K562 (cell line): ENCODE measurements around the gene RXRA. TPM values are rescaled to one million over a fixed set of nuclear protein-coding genes. Genes with fewer than 3 reads are reported as not detected.

Source experiments
- ADNP ChIP-seq: fragments of 200-800 bp; sonication (Bioruptor generic); IDR thresholded peaks from 2 replicates; pipeline ENCODE4 v1.6.1; 2016; ENCODE audit warnings: missing genetic modification characterization, missing compliant biosample characterization
- BCOR ChIP-seq: fragments of 450-650 bp; IDR thresholded peaks from 2 replicates; pipeline ENCODE4 v1.6.1; 2016
- ELK3 ChIP-seq: fragments of 450-650 bp; formaldehyde crosslinking; IDR thresholded peaks from 2 replicates; pipeline ENCODE4 v1.4.0; 2020; ENCODE audit warnings: mild to moderate bottlenecking
- ETV1 ChIP-seq: fragments of 450-650 bp; conservative IDR thresholded peaks from 2 replicates; pipeline ENCODE4 v1.6.1; 2016; ENCODE audit warnings: missing genetic modification characterization, control low read depth, low read depth, missing compliant biosample characterization
- MAX ChIP-seq: sonication (generic); formaldehyde crosslinking; IDR thresholded peaks from 2 replicates; pipeline ENCODE4 v1.9.0; 2022; ENCODE audit warnings: mild to moderate bottlenecking, missing genetic modification reagents
- MNT ChIP-seq, 2 experiments: fragments of 450-650 bp; conservative IDR thresholded peaks; 2 replicates each; pipeline ENCODE4 v1.6.1; 2017; ENCODE audit warnings: mild to moderate bottlenecking in 2 of 2, moderate library complexity in 2 of 2
- TSC22D4 ChIP-seq: fragments of 450-650 bp; IDR thresholded peaks from 2 replicates; pipeline ENCODE4 v1.6.1; 2016; ENCODE audit warnings: missing genetic modification characterization, missing biosample characterization, control low read depth
- ZC3H11A ChIP-seq: IDR thresholded peaks from 2 replicates; pipeline ENCODE4 v1.6.1; 2012; ENCODE audit warnings: low read depth, low read length, improper control_type of control experiment
- ZKSCAN1 ChIP-seq: fragments of 150-350 bp; IDR thresholded peaks from 2 replicates; pipeline ENCODE4 v1.6.1; 2016; ENCODE audit warnings: low read depth, low read length
- ZNF316 ChIP-seq: fragments of 450-650 bp; IDR thresholded peaks from 2 replicates; pipeline ENCODE4 v1.6.1; 2016
- ZNF780A ChIP-seq: fragments of 250-450 bp; sonication (Bioruptor Pico); IDR thresholded peaks from 2 replicates; pipeline ENCODE4 v1.5.0; 2021; ENCODE audit warnings: mild to moderate bottlenecking
- polyA plus RNA-seq, 8 experiments: library from polyadenylated mRNA; depleted of rRNA in 4 of 8; stranded (reverse) in 5 of 8; unstranded in 3 of 8; fragments of >200 nt; fragmentation: Nextera tagmentation in 2 of 8; fragmentation: Illumina TruSeq in 1 of 8; extraction: Ambion mirVana in 2 of 8; extraction: Trizol in 1 of 8; gene quantifications; 2 replicates each; pipeline versions ENCODE4 v1.2.1 to v1.2.3, GENCODE V29; 2011 to 2014; ENCODE audit warnings: inconsistent platforms in 1 of 8, missing spikeins in 1 of 8
- total RNA-seq, 7 experiments: library from RNA; depleted of rRNA in 6 of 7; stranded (reverse); fragments of >200 nt in 6 of 7; fragmentation: Illumina TruSeq in 2 of 7; extraction: Trizol in 2 of 7; gene quantifications; 2 replicates each; pipeline versions ENCODE4 v1.2.1 to v1.2.3, GENCODE V29; 2011 to 2021; ENCODE audit warnings: low replicate concordance in 1 of 7

Gene RXRA
- total and polyA plus RNA-seq, 9 of the 15 experiments (the other 6 are each of a cell fraction or from before 2014, with no cell fraction given) = 0.35 to 23.6 (median 4.6) TPM

GRCh38 chr9:134324359-134325095 is 1.7 kb upstream of the RXRA start (continued):
- TF ChIP-seq MNT (conservative IDR thresholded peaks at IDR 0.05) (0 out of 4 replicates have a peak, but pooled peaks of 1 of the 2 experiments have one; percentile 13), TSC22D4 (tag) (no peak), ZNF316 (no peak), ETV1 (no peak), ZKSCAN1 (0 out of 2 replicates have a peak, but pooled peaks have one; percentile 15), BCOR (peak; percentile 100), ELK3 (CRISPR knock-in tag) (no peak), MAX (no peak), ZNF780A (CRISPR knock-in tag) (no peak), ZC3H11A (no peak), ADNP (peak; percentile 98)
